ENCODE measurements around the gene C6orf62. TPM values are rescaled to one million over a fixed set of nuclear protein-coding genes. Genes with fewer than 3 reads are reported as not detected.
"Not testable (repeated sequence)": the region's sequence is repeated elsewhere in the genome, so short reads cannot be mapped to it uniquely, and the experiment has no call there.

C6orf62 gene
- polyA plus RNA-seq, 3 donors: 112 to 139 (median 124) TPM

DNA sequence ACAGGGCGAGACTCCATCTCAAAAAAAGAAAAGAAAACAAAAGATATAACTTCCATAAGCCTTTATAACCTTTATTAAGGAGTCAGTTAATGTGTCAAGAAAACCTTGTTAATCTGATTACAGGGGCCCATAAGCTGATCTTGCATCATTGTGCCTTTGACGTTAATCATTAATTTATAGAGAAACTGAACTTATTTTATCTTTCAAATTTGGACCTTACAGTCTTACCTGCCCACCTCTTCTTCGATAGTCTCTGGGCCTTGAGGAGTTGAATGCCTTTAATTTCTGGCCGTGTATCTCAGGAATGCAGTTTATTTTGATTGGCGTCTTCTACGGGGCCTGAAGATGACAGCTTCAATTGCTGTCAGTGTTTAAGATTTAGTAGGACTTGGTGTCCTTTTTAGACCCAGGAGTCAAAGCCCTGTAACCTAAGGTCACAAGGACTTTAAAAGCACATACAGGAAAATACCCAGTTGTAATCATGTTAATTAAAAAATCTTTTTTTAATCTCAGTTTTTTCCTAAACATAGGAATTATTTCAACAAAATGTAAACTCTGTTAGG lies 46.3 kb downstream of the C6orf62 start:
- no peak for DNase-seq

DNA sequence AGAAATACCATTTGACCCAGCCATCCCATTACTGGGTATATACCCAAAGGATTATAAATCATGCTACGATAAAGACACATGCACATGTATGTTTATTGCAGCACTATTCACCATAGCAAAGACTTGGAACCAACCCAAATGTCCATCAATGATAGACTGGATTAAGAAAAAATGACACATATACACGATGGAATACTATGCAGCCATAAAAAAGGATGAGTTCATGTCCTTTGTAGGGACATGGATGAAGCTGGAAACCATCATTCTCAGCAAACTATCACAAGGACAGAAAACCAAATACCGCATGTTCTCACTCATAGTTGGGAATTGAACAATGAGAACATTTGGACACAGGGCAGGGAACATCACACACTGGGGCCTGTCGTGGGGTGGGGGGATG lies 47.9 kb downstream of the C6orf62 start:
- DNase-seq: not testable (repeated sequence)

GRCh38 chr6:24670492-24670891 lies 48.5 kb downstream of the C6orf62 start:
- not testable (repeated sequence) for DNase-seq

DNA sequence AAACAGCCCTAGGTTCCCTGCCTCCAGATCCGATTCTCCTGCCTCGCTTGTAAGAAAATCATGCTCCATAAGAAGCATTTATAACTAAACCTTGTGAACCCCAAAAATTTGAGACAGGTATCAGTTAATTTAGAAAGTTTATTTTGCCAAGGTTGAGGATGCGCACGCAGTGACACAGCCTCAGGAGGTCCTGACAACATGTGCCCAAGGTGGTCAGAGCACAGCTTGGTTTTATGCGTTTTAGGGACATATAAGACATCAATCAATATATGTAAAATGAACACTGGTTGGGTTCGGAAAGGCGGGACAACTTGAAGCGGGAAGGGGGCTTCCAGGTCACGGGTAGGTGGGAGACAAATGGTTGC lies 50.0 kb downstream of the C6orf62 start:
- DNase-seq: no peak

- not testable (repeated sequence) for DNase-seq
These were observed 50.6 kb downstream of the C6orf62 start for GRCh38 chr6:24668066-24668996.

DNA sequence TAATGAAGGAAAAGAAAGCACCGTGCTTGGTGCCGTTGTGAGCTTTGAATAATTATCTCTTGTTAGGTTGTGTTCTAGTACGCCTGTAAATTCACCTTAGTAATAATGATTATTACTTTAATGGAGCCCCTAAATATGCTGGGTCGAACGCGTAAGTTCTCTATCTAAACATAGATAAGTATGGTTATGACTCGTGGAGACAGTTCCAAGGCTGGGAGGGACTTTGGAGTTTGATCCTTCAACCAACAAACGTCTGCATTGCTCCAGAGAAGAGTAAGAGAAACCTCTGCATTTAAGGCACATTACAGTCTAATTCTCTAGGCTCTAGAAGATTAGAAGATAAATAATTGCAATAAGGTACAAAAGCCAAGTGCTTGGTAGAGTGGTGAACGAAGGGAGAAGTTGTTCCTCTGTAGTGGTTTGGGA lies 51.6 kb downstream of the C6orf62 start:
- peak; percentile 27 for DNase-seq

DNA sequence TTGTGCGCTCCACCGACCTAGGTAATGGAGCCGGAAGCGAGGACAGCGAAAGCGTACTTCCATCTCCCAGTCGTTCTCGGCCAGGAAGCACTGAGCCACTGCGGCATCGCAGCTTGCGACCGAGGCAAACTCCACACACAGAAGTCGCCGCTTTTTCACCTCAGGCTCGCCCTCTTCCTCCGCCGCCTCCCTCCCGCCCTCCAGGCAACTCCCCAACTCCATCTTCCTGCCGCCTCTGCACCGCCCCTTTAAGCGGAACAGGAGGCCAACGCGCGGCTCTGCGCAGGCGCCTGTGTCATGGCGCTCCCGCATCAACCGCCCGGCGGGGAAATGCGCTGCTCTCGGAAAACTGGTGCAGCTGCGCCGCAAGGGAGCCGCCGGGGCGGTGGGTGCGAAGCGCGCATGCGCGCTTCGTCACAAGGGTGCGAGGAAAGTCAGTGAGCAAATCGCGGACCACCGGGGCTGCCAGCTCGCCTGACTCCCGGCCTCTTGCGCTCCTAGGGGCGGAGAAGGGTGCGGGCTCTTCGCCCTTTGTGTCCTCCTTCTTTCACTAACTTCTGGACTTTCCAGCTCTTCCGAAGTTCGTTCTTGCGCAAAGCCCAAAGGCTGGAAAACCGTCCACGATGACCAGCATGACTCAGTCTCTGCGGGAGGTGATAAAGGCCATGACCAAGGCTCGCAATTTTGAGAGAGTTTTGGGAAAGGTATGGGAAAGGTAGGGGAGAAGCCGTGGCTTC lies 52.1 kb downstream of the C6orf62 start, which contains the start of the genes ACOT13 and TDP2:
TSS of gene ACOT13 (plus strand) at position 437 of the 737 bp plus-strand sequence. CDS start at position 624, 187 bp downstream.
TSS of gene TDP2 (minus strand) at position 259 of the 737 bp plus-strand sequence. CDS start at position 222, 37 bp downstream.
- peak; percentile 98 for DNase-seq

DNA sequence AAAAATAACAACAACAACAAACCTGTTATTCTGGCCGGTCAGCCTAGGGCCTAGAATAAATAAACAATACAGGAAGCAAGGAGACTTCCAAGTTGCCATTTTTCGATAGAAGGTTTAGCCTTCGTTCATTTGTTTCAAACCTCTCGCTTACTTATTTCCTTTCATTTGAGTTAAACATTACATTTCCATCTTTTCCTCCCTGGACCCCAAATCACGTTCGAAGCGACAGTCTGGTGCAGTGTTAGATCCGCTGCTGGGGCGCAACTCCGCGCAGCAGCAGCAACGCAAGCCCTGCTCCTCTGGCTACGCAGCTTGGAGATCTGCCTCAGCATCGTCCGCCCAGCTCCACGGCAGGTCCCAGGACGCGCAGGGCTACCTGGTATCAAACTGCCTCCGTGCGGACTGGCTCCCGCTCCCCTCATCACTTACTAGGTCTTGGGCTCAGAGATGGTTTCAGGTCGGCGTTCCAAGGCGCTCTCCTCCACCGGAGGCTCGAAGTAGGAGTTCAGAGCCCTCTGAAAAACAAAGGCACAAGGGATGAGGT lies 52.8 kb downstream of the C6orf62 start:
- DNase-seq: no peak

GRCh38 chr6:24664046-24664987 lies 54.6 kb downstream of the C6orf62 start:
- DNase-seq: no peak

DNA sequence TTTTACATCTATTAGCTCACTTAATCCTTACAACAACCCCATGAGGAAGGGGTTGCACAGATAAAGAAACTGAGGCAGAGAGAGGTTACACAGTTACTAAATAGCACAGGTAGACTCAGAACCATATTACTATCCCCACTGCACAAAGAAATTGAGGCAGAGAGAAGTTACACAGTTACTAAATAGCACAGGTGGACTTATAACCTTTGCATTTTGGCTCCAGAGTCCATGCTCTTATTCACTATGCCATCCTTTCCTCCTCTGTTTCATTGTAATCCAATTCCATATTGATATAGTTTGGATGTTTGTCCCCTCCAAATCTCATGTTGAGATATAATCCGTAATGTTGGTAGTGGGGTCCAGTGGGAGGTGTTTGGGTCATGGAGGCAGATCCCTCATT lies 55.8 kb downstream of the C6orf62 start:
- no peak for DNase-seq

- DNase-seq: no peak
These were observed 56.7 kb downstream of the C6orf62 start for GRCh38 chr6:24662236-24662635.

GRCh38 chr6:24661759-24662158 lies 57.2 kb downstream of the C6orf62 start:
- not testable (repeated sequence) for DNase-seq

DNA sequence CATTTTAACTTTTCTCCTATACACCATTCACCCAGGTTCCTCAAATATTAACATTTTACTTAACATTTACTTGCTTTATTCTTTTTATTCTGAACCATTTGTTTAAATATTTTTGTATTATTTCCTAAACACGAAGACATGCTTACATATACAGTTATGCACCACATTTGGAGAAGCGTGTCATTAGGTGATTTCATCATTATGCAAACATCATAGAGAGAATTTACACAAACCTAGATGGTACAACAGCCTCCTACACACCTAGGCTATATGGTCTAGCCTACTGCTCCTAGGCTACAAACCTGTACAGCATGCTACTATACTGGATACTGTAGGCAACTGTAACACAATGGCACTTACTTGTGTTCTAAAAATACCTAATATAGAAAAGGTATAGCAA lies 58.8 kb downstream of the C6orf62 start:
- no peak for DNase-seq

GRCh38 chr6:24659561-24659960 lies 59.4 kb downstream of the C6orf62 start:
- DNase-seq: no peak

DNA sequence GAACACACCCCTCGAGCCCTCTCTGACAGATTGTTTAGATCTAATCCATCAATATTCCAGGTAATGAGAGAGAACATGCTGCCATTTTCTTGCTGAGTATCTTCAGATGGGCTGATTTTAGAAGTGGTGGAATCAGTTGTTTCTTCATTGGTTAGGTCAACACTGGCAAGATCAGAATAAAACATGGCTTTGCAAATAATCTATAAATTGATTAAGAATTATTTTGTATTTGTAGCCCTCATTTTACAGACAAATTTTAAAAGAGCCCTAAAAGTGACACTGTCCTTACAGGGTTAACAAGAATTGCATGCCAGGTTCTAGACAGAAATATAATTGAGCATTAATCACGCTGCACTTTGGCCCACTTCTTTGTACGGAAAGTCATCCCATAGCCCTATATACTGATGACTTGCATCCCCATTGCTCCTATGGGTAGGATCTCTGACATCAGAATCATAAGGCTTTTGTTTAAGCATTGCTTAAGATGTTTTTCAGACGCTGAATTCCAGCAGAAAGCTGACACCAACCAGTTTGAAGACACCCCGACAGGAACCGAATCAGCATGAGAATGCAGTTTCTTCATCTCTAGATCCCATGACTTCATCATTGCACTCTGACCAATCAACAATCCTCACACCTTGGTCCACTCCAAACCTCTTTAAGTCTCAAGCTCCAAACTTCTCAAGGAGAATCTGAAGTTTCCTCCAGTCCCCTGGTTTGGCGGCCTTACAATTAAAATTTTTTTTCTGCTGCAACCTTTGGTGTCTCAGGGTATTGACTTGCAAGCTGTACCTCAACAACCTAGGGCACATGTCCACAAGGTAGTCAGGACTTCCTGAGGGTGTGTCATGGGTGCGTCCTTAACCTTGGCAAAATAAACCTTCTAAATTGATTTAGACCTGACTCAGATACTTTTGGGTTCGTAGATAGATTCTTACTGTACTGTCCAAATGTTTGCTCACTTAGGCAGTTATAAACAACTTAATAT lies 60.1 kb downstream of the C6orf62 start:
- no peak for DNase-seq

DNA sequence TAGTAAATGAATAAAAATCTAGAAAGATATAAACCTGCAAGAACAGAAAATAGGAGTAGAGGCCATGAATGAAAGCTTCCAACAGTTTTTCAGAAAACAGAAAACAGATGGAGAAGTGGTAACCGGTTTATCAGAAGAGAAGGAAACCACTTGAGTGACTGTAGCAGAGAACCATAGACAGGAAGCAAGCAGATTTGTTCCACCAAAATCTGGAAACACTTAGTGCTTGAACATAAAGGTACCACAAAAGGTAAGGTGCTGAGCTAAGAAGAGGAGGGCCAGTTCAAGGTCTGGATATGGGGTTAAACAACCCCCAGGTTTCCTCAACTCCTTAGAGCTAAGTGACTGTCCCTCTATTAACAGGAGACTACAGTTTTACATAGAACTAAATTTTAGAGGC lies 63.7 kb downstream of the C6orf62 start:
- no peak for DNase-seq
